ENCODE data around the gene CPNE6.
"Not testable (repeated sequence)": the region's sequence is repeated elsewhere in the genome, so short reads cannot be mapped to it uniquely, and the experiment has no call there.

GRCh38 chr14:24024939-24025418, 46.4 kb upstream of the CPNE6 start:
- not testable (repeated sequence) for TF ChIP-seq POLR2A (IDR thresholded peaks at IDR 0.05)
- TF ChIP-seq, protein P1, sequence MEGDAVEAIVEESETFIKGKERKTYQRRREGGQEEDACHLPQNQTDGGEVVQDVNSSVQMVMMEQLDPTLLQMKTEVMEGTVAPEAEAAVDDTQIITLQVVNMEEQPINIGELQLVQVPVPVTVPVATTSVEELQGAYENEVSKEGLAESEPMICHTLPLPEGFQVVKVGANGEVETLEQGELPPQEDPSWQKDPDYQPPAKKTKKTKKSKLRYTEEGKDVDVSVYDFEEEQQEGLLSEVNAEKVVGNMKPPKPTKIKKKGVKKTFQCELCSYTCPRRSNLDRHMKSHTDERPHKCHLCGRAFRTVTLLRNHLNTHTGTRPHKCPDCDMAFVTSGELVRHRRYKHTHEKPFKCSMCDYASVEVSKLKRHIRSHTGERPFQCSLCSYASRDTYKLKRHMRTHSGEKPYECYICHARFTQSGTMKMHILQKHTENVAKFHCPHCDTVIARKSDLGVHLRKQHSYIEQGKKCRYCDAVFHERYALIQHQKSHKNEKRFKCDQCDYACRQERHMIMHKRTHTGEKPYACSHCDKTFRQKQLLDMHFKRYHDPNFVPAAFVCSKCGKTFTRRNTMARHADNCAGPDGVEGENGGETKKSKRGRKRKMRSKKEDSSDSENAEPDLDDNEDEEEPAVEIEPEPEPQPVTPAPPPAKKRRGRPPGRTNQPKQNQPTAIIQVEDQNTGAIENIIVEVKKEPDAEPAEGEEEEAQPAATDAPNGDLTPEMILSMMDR (IDR thresholded peaks at IDR 0.05) = not testable (repeated sequence)
